Glutamatergic neuron (in vitro differentiated cells): ENCODE measurements around the gene BATF. TPM values are rescaled to one million over a fixed set of nuclear protein-coding genes. Genes with fewer than 3 reads are reported as not detected.

Experiments
- DNase-seq: peaks from one replicate; pipeline ENCODE4 v3.0.0; 2022
- H3K27ac Mint-ChIP-seq: one replicate; pipeline ENCODE4 v1.8.0; 2020; ENCODE audit warnings: mild to moderate bottlenecking, mixed read lengths, inconsistent platforms; ENCODE audit not compliant: unreplicated experiment
- H3K27me3 Mint-ChIP-seq: one replicate; pipeline ENCODE4 v1.8.0; 2020; ENCODE audit warnings: mild to moderate bottlenecking, moderate library complexity, mixed read lengths, inconsistent platforms; ENCODE audit not compliant: unreplicated experiment
- H3K36me3 Mint-ChIP-seq: one replicate; pipeline ENCODE4 v1.8.0; 2020; ENCODE audit warnings: mild to moderate bottlenecking, mixed read lengths, inconsistent platforms; ENCODE audit not compliant: unreplicated experiment
- H3K4me1 Mint-ChIP-seq: one replicate; pipeline ENCODE4 v1.8.0; 2020; ENCODE audit warnings: mild to moderate bottlenecking, low read depth, mixed read lengths, inconsistent platforms; ENCODE audit not compliant: unreplicated experiment
- H3K4me3 Mint-ChIP-seq: one replicate; pipeline ENCODE4 v1.8.0; 2020; ENCODE audit warnings: mild to moderate bottlenecking, mixed read lengths, inconsistent platforms; ENCODE audit not compliant: unreplicated experiment
- H3K9me3 Mint-ChIP-seq: one replicate; pipeline ENCODE4 v1.8.0; 2020; ENCODE audit warnings: mild to moderate bottlenecking, moderate library complexity, mixed read lengths, inconsistent platforms; ENCODE audit not compliant: unreplicated experiment
- CTCF ChIP-seq: fragments of 200-600 bp; sonication (generic); IDR thresholded peaks from one replicate; pipeline ENCODE4 v1.5.0; 2021; ENCODE audit not compliant: partially characterized antibody, unreplicated experiment
- total RNA-seq: library from RNA; stranded (reverse); fragmentation: NEBNext Ultra II Directional; extraction: Animal tissue kit (Norgen Biotek cat#: 25700); gene quantifications from one replicate; pipeline ENCODE4 v1.2.1, GENCODE V29; 2021; ENCODE audit not compliant: unreplicated experiment

BATF gene
- total RNA-seq, 1 donor from 2014 or later: not detected

- Mint-ChIP-seq H3K36me3 (no peaks in the 10 kb centered on the region), H3K4me3 (no peak overlapping the region), H3K4me1 (no peaks in the 10 kb centered on the region), H3K9me3 (no peaks in the 10 kb centered on the region), H3K27ac (no peak overlapping the region), H3K27me3 (no peaks in the 10 kb centered on the region)
- no peak for DNase-seq
- no peak for TF ChIP-seq CTCF
Observed at GRCh38 chr14:75521415-75522199, 662 bp upstream of the BATF start.

GRCh38 chr14:75522983-75523318, 682 bp downstream of the BATF start:
- no peaks in the 10 kb centered on the region for H3K36me3 Mint-ChIP-seq
- H3K9me3 Mint-ChIP-seq: no peaks in the 10 kb centered on the region
- DNase-seq: no peak
- no peak overlapping the region for H3K4me3 Mint-ChIP-seq
- H3K27me3 Mint-ChIP-seq: no peaks in the 10 kb centered on the region
- H3K4me1 Mint-ChIP-seq: peaks cover 4% of the 10 kb centered on the region
- TF ChIP-seq CTCF: no peak
- no peak overlapping the region for H3K27ac Mint-ChIP-seq

GRCh38 chr14:75523771-75524171, 1.5 kb downstream of the BATF start:
- no peak for TF ChIP-seq CTCF
- Mint-ChIP-seq H3K4me1 (peaks cover 4% of the 10 kb centered on the region), H3K27me3 (no peaks in the 10 kb centered on the region), H3K36me3 (no peaks in the 10 kb centered on the region), H3K4me3 (no peak overlapping the region), H3K9me3 (no peaks in the 10 kb centered on the region), H3K27ac (no peak overlapping the region)
- DNase-seq: no peak

- no peaks in the 10 kb centered on the region for H3K9me3 Mint-ChIP-seq
- TF ChIP-seq CTCF: no peak
- H3K36me3 Mint-ChIP-seq: no peaks in the 10 kb centered on the region
- H3K27ac Mint-ChIP-seq: no peak overlapping the region
- peaks cover 4% of the 10 kb centered on the region for H3K4me1 Mint-ChIP-seq
- H3K4me3 Mint-ChIP-seq: no peak overlapping the region
- no peak for DNase-seq
- no peaks in the 10 kb centered on the region for H3K27me3 Mint-ChIP-seq
Observed at GRCh38 chr14:75525969-75526368, 3.7 kb downstream of the BATF start.

GRCh38 chr14:75527449-75528163, 5.3 kb downstream of the BATF start:
- Mint-ChIP-seq H3K27ac (no peak overlapping the region), H3K9me3 (no peaks in the 10 kb centered on the region), H3K4me1 (peaks cover 4% of the 10 kb centered on the region), H3K27me3 (no peaks in the 10 kb centered on the region), H3K36me3 (no peaks in the 10 kb centered on the region), H3K4me3 (no peak overlapping the region)
- DNase-seq: no peak
- TF ChIP-seq CTCF: no peak
